Keratinocyte (primary cell): ENCODE results near the gene LOXL4. TPM values are rescaled to one million over a fixed set of nuclear protein-coding genes. Genes with fewer than 3 reads are reported as not detected.

Experiments used
- DNase-seq: peaks from one replicate; pipeline ENCODE4 v3.0.0-alpha.2; 2011; ENCODE audit warnings: low read depth, missing footprints, low spot score
- FAIRE-seq: peaks from 2 replicates; lab custom pipeline; 2011; peaks lifted over from hg19 to GRCh38; lab: Jason Lieb, UNC
- H2AFZ ChIP-seq: 2 replicates; pipeline ENCODE4 v1.6.0; 2012; ENCODE audit warnings: low read length, control low read depth, inconsistent platforms; ENCODE audit not compliant: control insufficient read depth
- H3K27ac ChIP-seq: 2 replicates; pipeline ENCODE4 v1.5.1; 2011; ENCODE audit warnings: low read length; ENCODE audit not compliant: control insufficient read depth, insufficient read depth
- H3K27me3 ChIP-seq: 3 replicates; pipeline ENCODE4 v1.6.0; 2011; ENCODE audit warnings: low read length; ENCODE audit not compliant: control insufficient read depth, insufficient read depth; ENCODE audit errors: extremely low read depth
- H3K36me3 ChIP-seq, 2 experiments: 2 replicates in 1 of 2; 3 replicates in 1 of 2; pipeline ENCODE4 v1.5.1; 2011; ENCODE audit warnings: low read length in 2 of 2, mild to moderate bottlenecking in 1 of 2; ENCODE audit not compliant: control insufficient read depth in 2 of 2, insufficient read depth in 2 of 2; ENCODE audit errors: extremely low read depth in 1 of 2
- H3K4me1 ChIP-seq: 3 replicates; pipeline ENCODE4 v1.5.1; 2011; ENCODE audit warnings: low read length; ENCODE audit not compliant: control insufficient read depth, insufficient read depth; ENCODE audit errors: extremely low read depth
- H3K4me2 ChIP-seq: 3 replicates; pipeline ENCODE4 v1.6.0; 2011; ENCODE audit warnings: low read depth, low read length; ENCODE audit not compliant: control insufficient read depth, insufficient read depth; ENCODE audit errors: extremely low read depth
- H3K4me3 ChIP-seq, 3 experiments: fragments of 200-600 bp in 1 of 3; sonication (generic) in 1 of 3; 2 replicates in 2 of 3; 3 replicates in 1 of 3; pipeline ENCODE4 v1.5.1; 2011 to 2016; ENCODE audit warnings: low read length in 3 of 3, mild to moderate bottlenecking in 3 of 3, control low read depth in 2 of 3, inconsistent platforms in 1 of 3, low read depth in 1 of 3, mixed read lengths in 1 of 3, mixed run types in 1 of 3, moderate library complexity in 1 of 3; ENCODE audit not compliant: control insufficient read depth in 2 of 3, insufficient read depth in 2 of 3; ENCODE audit errors: extremely low read depth in 1 of 3
- H3K79me2 ChIP-seq: 2 replicates; pipeline ENCODE4 v1.6.0; 2012; ENCODE audit warnings: low read length; ENCODE audit not compliant: control insufficient read depth, insufficient read depth
- H3K9ac ChIP-seq: 3 replicates; pipeline ENCODE4 v1.6.0; 2011; ENCODE audit warnings: low read length; ENCODE audit not compliant: control insufficient read depth, insufficient read depth; ENCODE audit errors: extremely low read depth
- H3K9me1 ChIP-seq: 3 replicates; pipeline ENCODE4 v1.6.0; 2011; ENCODE audit warnings: low read length; ENCODE audit not compliant: control insufficient read depth, insufficient read depth; ENCODE audit errors: extremely low read depth
- H3K9me3 ChIP-seq: 2 replicates; pipeline ENCODE4 v1.5.1; 2012; ENCODE audit warnings: low read depth, low read length; ENCODE audit not compliant: control insufficient read depth
- H4K20me1 ChIP-seq: 3 replicates; pipeline ENCODE4 v1.6.0; 2011; ENCODE audit warnings: low read length; ENCODE audit not compliant: control insufficient read depth, insufficient read depth; ENCODE audit errors: extremely low read depth
- EZH2 ChIP-seq: IDR thresholded peaks from one replicate; pipeline ENCODE4 v1.6.1; 2012; ENCODE audit warnings: inconsistent platforms, mild to moderate bottlenecking, low read length, moderate library complexity
- dilution Hi-C: fragments of 300-500 bp; cut with MboI; formaldehyde crosslinking; loops from one replicate; pipeline ENCODE4 v1.7.0; 2020; ENCODE audit warnings: low sequenced_read_pairs; ENCODE audit not compliant: extremely low pct_ligation_motif_present
- polyA plus RNA-seq, 5 experiments: library from polyadenylated mRNA; depleted of rRNA in 3 of 5; stranded (reverse) in 3 of 5; stranded (forward) in 1 of 5; unstranded in 1 of 5; fragments of >200 nt; gene quantifications; 1 replicate in 1 of 5; 2 replicates in 3 of 5; 3 replicates in 1 of 5; pipeline versions ENCODE4 v1.2.1 to v1.2.3, GENCODE V29; 2011 to 2012; ENCODE audit warnings: missing spikeins in 2 of 5, low read depth in 1 of 5, low replicate concordance in 1 of 5
- TF ChIP-seq, protein P1 (sequence below), 3 experiments: IDR thresholded peaks in 1 of 3; conservative IDR thresholded peaks in 1 of 3; optimal IDR thresholded peaks in 1 of 3; 2 replicates in 2 of 3; 3 replicates in 1 of 3; pipeline versions ENCODE3 to v1.5.1; 2011; ENCODE audit warnings: low read length in 3 of 3, mild to moderate bottlenecking in 3 of 3, moderate library complexity in 2 of 3, control low read depth in 1 of 3, inconsistent platforms in 1 of 3; ENCODE audit not compliant: insufficient read depth in 2 of 3; ENCODE audit errors: extremely low read depth in 1 of 3

LOXL4 gene
- polyA plus RNA-seq, 1 donor (not counting 4 experiments of a cell fraction or from before 2014, with no cell fraction given), result 0.01 TPM

DNA sequence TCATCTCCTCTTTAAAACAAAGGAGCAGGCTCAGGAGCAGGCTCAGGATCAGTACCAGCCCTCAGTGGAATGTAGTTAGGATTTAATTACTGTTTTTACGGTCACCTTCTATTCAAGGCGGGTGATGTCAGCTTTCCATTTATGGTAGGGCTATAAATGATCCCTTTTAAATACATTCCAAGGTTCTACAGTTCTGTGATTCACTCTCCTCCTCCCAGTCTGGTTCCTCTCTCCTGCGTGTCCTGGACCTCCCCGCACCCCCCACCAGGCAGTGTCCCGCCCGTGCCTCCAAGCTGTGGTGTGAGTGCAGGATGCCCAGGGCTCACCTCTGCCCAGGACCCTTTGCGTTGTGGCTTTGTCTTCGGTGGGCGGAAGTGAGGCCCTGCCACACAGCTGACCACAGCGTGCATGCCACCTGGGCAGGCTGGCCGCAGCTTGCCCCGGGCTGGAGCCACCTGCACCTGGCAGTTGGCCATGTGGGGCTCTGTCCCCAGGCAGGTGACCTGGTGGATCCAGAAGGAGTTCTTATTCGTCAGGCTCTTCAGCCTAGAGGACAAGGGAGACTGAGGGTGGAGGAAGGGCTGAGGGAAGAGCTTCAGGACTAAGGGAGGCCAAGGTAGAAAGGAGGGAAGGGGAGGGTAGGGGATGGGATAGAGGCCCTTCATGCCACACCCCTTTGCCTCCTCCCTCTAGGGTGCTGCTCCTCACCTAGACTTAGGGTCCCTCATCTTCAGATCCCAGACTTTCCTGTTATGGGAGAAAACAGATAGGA, 9.1 kb downstream of the LOXL4 start:
- TF ChIP-seq EZH2, result no peak
- TF ChIP-seq, protein P1, sequence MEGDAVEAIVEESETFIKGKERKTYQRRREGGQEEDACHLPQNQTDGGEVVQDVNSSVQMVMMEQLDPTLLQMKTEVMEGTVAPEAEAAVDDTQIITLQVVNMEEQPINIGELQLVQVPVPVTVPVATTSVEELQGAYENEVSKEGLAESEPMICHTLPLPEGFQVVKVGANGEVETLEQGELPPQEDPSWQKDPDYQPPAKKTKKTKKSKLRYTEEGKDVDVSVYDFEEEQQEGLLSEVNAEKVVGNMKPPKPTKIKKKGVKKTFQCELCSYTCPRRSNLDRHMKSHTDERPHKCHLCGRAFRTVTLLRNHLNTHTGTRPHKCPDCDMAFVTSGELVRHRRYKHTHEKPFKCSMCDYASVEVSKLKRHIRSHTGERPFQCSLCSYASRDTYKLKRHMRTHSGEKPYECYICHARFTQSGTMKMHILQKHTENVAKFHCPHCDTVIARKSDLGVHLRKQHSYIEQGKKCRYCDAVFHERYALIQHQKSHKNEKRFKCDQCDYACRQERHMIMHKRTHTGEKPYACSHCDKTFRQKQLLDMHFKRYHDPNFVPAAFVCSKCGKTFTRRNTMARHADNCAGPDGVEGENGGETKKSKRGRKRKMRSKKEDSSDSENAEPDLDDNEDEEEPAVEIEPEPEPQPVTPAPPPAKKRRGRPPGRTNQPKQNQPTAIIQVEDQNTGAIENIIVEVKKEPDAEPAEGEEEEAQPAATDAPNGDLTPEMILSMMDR (optimal IDR thresholded peaks at IDR 0.05 in 1 of 3, IDR thresholded peaks at IDR 0.05 in 1 of 3, conservative IDR thresholded peaks at IDR 0.05 in 1 of 3; ENCODE audit: extremely low read depth in 1 of 3, insufficient read depth in 2 of 3, low read length in 3 of 3), result no peak
- H3K36me3 ChIP-seq, result peaks cover 0 to 1% of the 10 kb centered on the region in 2 experiments
- no peaks in the 10 kb centered on the region for H3K27me3 ChIP-seq
- no peak overlapping the region for H3K27ac ChIP-seq
- no peaks in the 10 kb centered on the region for H4K20me1 ChIP-seq
- H3K9me1 ChIP-seq, result no peaks in the 10 kb centered on the region
- H3K4me2 ChIP-seq, result no peak overlapping the region
- H3K9ac ChIP-seq, result no peak overlapping the region
- DNase-seq (no peak), FAIRE-seq (no peak)
- no peak overlapping the region for H2AFZ ChIP-seq
- no peak overlapping the region for H3K4me3 ChIP-seq
- dilution Hi-C loops, result no loop called here
- no peaks in the 10 kb centered on the region for H3K79me2 ChIP-seq
- no peaks in the 10 kb centered on the region for H3K4me1 ChIP-seq
- no peaks in the 10 kb centered on the region for H3K9me3 ChIP-seq

DNA sequence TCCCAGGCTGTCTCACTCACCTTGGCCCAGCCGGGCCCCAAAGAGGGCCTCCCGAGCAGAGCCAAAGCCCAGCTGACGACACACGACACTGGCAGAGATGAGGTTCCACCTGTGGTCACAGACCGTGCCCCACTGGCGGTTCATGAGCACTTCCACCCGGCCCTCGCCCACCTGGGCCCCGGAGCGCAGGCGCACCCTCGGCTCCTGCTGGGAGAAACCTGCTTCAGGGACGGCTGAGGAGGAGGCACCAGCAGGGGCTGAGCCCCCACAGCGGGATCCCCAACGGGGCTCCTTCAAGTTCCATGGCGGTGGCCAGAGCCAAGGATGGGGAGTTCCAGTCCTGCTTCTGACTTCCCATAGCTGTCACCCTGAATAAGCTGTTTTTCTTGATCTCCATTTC, 10.0 kb downstream of the LOXL4 start:
- H3K36me3 ChIP-seq, result peaks cover 0 to 1% of the 10 kb centered on the region in 2 experiments
- FAIRE-seq (no peak), DNase-seq (no peak)
- no peaks in the 10 kb centered on the region for H3K79me2 ChIP-seq
- H3K27me3 ChIP-seq, result no peaks in the 10 kb centered on the region
- H3K9me3 ChIP-seq, result no peaks in the 10 kb centered on the region
- no peak overlapping the region for H2AFZ ChIP-seq
- no peak for TF ChIP-seq EZH2
- TF ChIP-seq, protein P1 (optimal IDR thresholded peaks at IDR 0.05 in 1 of 3, IDR thresholded peaks at IDR 0.05 in 1 of 3, conservative IDR thresholded peaks at IDR 0.05 in 1 of 3; ENCODE audit: extremely low read depth in 1 of 3, insufficient read depth in 2 of 3, low read length in 3 of 3), result no peak
- no peak overlapping the region for H3K9ac ChIP-seq
- no peaks in the 10 kb centered on the region for H3K4me1 ChIP-seq
- H3K4me3 ChIP-seq, result no peak overlapping the region
- no peaks in the 10 kb centered on the region for H3K9me1 ChIP-seq
- no peaks in the 10 kb centered on the region for H4K20me1 ChIP-seq
- dilution Hi-C loops, result no loop called here
- no peak overlapping the region for H3K4me2 ChIP-seq
- no peak overlapping the region for H3K27ac ChIP-seq
